ENCODE measurements around the gene PTPRCAP. TPM values are rescaled to one million over a fixed set of nuclear protein-coding genes. Genes with fewer than 3 reads are reported as not detected.
A peak's percentile ranks its signal among the peaks of the same experiment; 100 is the strongest.

The PTPRCAP gene
- total and polyA plus RNA-seq, 9 of the 15 experiments (the other 6 are each of a cell fraction or from before 2014, with no cell fraction given): 0.22 to 2.0 (median 1.1) TPM; not detected in 4

- no peak for TF ChIP-seq ZNF318 (IDR thresholded peaks at IDR 0.05; ENCODE audit: borderline replicate concordance in 1 of 2, low read depth in 1 of 2)
- TF ChIP-seq ZBTB17 (CRISPR knock-in tag; IDR thresholded peaks at IDR 0.05): 0 out of 2 replicates have a peak, but pooled peaks have one; percentile 50
- TF ChIP-seq ZFPM2 (CRISPR knock-in tag; IDR thresholded peaks at IDR 0.05): no peak
These were observed 25.7 kb upstream of the PTPRCAP start (continued) for GRCh38 chr11:67463186-67463585.
